HS-27A (cell line): ENCODE data around the gene CR1.
"Not testable (repeated sequence)": the region's sequence is repeated elsewhere in the genome, so short reads cannot be mapped to it uniquely, and the experiment has no call there.

Experiments
- DNase-seq: peaks from one replicate; pipeline ENCODE4 v3.0.0-alpha.2; 2012; ENCODE audit warnings: low read depth, missing footprints

Gene CR1

DNA sequence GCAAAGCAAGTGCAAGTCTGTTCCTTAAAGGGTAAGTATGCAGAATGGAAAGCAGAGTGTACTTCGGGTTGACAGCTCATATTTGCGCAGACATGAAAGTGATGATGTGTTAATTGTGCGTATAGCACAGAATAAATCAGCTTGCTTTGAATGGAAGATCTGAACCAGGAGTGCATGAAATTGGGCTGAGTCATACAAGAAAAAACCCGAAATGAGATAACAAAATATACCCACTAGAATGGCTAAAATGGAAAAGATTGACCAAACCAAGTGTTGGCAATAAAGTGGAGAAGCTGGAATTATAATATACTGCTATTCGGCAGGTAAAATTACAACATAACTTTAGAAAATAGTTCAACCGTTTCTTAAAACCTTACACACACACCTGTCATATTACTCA lies 177.4 kb downstream of the CR1 start:
- DNase-seq: no peak

DNA sequence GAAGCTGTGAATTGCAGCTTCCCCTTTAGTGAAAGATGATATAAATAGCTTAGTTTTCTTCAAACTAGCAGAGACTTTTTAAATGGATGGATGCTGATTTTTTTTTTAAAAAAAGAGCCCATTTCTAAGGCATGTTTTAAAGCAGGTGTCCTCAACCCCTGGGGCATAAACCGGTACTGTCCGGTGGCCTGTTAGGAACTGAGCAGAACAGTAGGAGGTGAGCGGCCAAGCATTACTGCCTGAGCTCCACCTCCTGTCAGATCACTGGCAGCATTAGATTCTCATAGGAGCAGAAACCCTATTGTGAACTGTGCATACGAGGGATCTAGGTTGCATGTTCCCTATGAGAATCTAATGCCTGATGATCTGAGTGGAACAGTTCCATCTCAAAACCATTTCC lies 180.2 kb downstream of the CR1 start:
- no peak for DNase-seq

DNA sequence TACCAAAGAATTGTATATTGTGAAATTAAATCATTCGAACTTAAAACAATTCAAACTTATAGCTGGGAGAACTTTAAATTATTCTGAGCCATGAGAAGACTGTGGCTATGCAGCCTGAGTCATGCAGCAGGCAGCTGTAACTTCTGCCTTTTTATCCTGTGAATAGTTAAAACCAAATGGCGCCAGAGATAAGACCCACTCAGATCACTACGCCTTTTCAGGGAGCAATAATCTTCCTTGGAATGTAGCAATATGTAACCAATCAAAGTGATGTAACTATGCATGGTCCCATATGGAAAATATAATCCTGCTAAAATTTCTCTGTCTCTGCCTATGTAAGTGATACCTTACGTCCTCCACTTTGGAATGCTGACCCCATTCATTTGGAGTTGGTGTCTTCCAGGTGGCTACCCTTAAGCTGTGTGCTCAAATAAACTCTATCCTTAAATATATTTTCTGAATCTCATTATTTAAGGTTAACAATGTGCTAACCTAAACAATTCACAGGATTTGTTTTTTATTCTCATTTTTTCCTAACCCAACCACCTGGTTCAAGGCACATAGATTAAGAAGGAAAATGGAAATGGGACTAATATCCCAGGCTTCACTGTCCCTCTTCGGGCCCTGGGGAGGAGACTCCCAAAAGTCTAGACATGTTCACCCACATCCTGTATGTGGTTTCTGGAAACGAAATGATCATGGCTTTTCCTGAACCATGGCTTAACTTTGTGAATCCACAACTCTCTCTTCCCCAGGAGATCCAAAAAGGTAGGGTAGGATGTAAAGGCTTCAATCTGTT lies 184.8 kb downstream of the CR1 start:
- peak; percentile 41 for DNase-seq

DNA sequence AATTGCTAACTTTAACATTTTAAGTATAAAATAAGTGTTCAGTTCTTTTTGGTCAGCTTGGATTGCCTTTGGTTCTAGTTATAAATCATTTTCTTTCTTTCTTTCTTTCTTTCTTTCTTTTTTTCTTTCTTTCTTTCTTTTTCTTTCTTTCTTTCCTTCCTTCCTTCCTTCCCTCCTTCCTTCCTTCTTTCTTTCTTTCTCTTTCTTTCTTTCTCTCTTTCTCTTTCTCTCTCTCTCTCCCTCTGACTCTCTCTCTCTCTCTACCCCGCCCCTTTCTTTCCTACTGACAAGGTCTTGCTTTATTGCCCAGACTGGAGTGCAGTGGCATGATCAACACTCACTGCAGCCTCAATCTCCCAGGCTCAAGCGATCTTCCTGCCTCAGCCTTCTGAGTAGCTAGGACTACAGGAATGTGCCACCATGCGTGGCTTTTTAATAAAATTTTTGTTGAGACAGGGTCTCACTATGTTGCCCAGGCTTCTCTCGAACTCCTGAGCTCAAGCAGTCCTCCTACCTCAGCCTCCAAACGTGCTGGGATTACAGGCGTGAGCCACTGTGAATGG lies 187.0 kb downstream of the CR1 start:
- not testable (repeated sequence) for DNase-seq

DNA sequence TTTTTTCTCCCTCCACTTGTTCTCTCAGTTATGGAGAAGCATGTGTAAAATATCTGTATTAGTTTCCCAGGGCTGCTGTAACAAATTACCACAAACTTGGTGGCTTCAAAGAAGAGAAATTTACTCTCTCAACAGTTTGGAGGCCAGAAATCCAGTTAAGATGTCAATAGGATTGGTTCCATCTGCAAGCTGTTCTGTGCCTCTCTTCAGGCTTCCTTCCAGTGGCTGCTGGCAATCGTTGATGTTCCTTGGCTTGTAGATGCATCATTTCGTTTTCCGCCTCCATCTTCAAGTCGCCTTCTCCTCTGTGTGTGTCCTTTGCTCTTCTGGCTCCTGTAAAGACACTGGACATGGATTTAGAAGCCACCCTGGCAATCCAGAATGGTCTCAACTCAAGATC lies 194.6 kb downstream of the CR1 start:
- not testable (repeated sequence) for DNase-seq

DNA sequence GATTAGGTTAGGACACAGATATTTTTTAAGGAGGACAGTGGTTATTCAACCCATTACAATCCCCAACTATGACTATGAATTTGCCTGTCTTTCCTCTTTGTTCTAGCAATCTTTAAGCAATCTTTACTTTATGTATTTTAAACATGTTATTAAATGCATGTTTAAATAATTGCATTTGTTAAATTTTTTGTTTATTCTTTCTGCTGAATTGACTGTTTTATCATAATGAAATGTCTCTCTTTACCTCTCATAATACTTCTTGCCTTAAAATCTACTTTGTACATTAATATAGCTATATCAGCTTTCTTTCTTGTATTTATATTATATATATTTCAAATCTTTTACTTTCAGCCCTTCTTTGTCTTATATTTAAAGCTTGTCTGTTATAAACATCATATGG lies 195.1 kb downstream of the CR1 start:
- no peak for DNase-seq
